Measurements from ENCODE around the gene ZNF215.
"Not testable (repeated sequence)": the region's sequence is repeated elsewhere in the genome, so short reads cannot be mapped to it uniquely, and the experiment has no call there.

ZNF215 gene

GRCh38 chr11:6926208-6927029 is at the start of gene ZNF215:
TSS of gene ZNF215 (plus strand) at chr11:6926426. CDS start at chr11:6932273, 5,847 bp downstream.
- no peak for DNase-seq (ENCODE audit: low read depth)

- DNase-seq (ENCODE audit: low read depth), result no peak
Observed at GRCh38 chr11:6876914-6877313, 49.3 kb upstream of the ZNF215 start.

DNA sequence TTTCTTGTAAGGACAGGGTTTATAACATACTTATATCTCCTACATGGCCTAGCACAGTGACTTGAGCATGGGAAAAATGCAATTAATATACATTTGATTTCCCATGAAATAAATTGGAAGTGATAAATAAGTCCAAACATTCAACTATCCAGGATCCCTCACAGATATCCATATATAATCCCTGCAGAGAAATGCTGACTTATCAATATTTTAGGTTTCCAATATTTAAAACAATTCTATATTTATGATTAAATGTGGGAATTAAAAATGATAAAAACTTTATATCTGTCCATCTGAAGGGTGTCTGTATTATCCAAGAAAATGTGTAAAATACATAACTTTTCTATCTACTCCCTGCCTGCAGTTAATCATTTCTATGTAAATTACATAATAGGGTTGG is 43.5 kb upstream of the ZNF215 start:
- DNase-seq (ENCODE audit: low read depth), result no peak

GRCh38 chr11:6887711-6888110 is 38.5 kb upstream of the ZNF215 start:
- not testable (repeated sequence) for DNase-seq (ENCODE audit: low read depth)

- no peak for DNase-seq (ENCODE audit: low read depth)
Observed at GRCh38 chr11:6888830-6889229, 37.4 kb upstream of the ZNF215 start.

DNA sequence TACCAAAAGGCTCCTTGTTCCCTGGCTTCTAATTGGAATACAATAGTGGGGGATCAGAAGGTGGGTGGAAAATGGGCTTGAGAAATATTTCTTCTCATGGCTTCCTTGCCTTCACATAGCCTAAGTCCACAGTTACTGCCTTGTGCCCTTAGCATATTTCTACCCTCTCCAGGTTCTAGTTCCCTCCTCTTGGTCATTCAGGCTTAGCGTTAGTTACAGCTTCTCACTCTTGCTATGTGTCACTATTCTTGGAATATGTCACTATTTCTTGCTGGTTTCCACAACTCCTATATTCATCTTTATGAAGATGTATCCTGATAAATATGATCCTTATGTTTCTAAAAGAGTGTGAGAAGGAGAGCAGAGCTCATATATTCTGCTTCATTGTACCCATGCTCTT is 36.4 kb upstream of the ZNF215 start:
- DNase-seq (ENCODE audit: low read depth), result no peak

DNA sequence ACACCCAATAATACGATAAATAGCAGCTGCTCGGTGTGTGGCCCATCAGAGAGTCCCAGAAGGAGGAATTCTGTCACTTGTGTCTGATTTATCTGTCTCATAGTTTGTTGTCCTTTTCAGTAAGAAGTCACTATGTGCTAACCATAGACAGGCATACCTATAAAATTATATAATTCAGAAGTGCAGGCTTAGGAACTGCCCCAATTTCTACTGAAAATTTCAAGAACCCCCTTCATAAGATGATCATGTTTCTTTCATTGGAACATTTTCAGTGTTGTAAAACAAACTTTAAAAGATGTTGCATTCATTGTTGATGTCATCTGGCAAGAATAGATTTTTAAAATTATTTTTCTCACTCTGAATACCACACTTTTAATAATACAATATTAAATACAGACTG is 33.8 kb upstream of the ZNF215 start, which contains the start of gene OR2D2:
Gene OR2D2, minus strand, starts transcription at position 101 of the 400 bp plus-strand sequence. Its CDS starts 0 bp downstream, at position 101.
- DNase-seq (ENCODE audit: low read depth), result no peak

GRCh38 chr11:6894097-6894496 is 32.1 kb upstream of the ZNF215 start:
- DNase-seq (ENCODE audit: low read depth), result no peak

DNA sequence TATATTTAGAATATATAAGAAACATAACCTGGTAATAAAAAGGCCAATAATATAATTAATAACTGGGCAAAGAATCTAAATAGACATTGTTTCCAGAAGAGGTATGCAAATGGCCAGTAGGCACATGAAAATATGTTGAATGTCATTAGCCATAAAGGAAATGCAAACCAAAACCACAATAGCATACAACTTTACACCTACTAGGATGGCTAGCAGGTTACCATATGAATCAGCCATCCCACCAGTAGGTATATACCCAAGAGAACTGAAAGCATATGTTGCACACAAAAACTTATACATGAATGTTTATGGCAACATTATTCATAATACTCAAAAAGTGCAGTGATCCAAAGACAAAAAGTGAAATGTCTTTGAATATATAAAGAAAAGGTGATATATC is 31.2 kb upstream of the ZNF215 start:
- no peak for DNase-seq (ENCODE audit: low read depth)

DNA sequence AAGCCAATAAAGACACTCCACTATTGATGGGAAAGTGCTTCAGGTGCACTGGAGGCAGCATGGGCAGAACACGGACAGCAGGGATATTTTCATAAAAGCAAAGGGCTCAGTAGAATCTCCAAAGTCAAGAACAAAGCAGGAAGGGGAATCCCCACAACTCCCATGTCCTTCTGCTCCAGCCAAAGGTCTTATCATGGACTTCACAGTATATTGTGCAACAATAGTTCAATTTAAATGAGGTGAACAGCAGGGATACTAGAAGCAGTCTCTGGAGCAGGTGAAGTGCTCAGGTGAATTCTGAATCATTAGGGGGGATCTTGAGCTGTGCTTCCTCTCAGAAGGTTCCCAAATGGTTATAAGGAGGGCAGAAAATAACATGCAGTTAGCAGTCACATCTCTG is 27.3 kb upstream of the ZNF215 start:
- DNase-seq (ENCODE audit: low read depth), result no peak

- DNase-seq (ENCODE audit: low read depth), result no peak
Observed at GRCh38 chr11:6900327-6900999, 25.8 kb upstream of the ZNF215 start.

DNA sequence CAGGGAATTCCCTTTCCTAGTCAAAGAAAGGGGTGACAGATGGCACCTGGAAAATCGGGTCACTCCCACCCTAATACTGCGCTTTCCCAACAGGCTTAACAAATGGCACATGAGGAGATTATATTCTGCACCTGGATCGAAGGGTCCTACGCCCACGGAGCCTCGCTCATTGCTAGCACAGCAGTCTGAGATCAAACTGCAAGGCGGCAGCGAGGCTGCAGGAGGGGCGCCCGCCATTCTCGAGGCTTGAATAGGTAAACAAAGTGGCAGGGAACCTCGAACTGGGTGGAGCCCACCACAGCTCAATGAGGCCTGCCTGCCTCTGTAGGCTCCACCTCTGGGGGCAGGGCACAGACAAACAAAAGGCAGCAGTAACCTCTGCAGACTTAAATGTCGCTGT is 21.4 kb upstream of the ZNF215 start:
- not testable (repeated sequence) for DNase-seq (ENCODE audit: low read depth)

- no peak for DNase-seq (ENCODE audit: low read depth)
Observed at GRCh38 chr11:6911378-6911777, 14.8 kb upstream of the ZNF215 start.

DNA sequence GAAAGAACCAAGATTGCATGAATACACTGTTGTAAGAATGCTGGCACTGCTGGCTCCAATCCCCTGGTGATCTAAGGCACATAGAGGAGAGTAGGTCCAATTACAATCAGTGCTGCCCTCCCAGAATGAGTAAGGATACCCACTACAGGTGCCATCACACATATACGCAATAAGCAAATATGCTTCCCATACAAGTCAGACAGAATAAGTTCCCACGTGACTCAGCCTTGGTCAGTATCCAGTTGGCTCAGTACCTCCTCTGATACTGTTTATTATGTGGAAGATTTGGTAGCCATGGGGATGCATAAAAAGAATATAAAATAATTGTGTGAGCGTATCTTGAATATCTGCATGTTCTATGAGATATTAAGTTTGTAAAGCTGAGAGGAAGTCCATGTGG is 14.3 kb upstream of the ZNF215 start:
- DNase-seq (ENCODE audit: low read depth), result no peak

- no peak for DNase-seq (ENCODE audit: low read depth)
Observed at GRCh38 chr11:6919698-6920097, 6.5 kb upstream of the ZNF215 start.

GRCh38 chr11:6920702-6921101 is 5.5 kb upstream of the ZNF215 start, which contains the start of gene OR2D3:
TSS of gene OR2D3 (plus strand) at chr11:6921002. CDS start at chr11:6921002, 0 bp downstream.
- no peak for DNase-seq (ENCODE audit: low read depth)

DNA sequence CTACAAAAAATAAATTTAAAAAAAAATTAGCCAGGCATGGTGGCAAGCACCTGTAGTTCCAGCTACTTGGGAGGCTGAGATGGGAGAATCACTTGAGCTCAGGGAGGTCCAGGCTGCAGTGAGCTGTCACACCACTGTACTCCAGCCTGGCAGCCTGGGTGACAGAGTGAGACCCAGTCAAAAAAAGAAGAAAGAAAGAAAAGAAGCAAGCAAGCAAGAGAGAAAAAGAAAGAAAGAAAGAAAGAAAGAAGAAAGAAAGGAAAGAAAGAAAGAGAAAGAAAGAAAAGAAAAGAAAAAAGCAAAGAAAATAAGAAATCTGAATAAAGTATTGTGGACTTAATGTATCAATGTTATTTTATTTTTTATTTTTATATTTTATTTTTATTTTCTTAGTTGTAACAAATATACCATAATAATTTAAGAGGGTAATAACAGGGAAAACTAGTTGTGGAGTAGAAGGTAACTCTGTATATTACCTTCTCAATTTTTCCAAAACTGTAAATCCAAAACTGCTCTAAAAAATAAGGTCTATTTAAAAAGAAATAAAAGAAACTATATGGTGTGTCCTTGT is 1.1 kb upstream of the ZNF215 start:
- DNase-seq (ENCODE audit: low read depth), result no peak

DNA sequence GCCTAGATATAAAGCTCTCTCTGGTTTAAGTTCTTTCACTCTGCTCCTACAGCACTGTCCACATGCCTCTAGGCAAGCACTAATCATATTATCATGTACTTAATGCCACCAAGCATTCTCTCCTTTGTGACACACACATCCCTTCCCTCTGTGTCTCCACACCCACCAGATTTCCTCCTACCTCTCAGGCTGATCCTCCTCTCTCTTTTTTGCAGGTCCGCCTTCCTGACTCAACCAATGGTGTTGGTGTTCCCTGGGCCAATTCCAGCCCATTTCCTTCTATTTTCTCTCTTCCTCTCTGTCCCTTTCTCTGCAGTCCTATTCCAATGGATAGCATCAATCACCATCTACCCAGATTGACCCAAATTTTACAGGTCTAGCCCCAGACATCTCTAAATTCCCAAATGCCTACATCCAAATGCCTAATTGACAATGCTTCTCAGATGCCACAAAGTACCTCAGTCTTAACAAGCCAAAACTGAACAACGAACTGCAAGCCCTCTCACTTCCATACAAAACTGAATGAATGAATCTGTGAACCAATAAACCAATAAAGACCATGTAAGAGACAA is 504 bp upstream of the ZNF215 start:
- DNase-seq (ENCODE audit: low read depth), result no peak

DNA sequence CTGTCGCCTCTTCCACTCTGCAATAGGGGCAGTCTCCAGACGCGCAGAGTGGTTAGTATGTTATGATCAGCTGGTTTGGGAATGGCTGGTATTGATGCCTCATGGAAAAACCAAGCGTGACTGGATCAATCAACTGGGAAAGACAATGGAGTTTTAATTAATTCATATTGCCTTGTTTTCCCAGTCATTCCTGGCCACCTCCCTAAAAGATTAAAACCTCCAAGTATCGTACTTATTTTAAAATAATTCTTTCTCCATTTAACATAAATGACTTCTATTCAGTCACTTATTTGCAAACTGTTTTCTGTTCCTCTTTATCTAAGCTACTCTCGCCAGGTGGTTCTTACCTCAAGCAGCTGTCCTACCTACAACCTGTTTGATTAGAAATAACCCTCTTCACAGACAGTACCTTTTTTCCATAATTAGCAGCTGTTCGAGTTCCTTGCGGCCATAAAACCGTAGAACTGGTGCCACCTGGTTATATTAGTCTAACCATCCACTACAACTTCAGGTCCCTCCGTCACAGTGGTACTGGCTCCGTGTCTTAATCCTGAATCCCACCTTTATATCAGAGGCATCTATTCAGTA is 898 bp downstream of the ZNF215 start:
- DNase-seq (ENCODE audit: low read depth), result no peak

- DNase-seq (ENCODE audit: low read depth), result no peak
Observed at GRCh38 chr11:6928916-6929315, 2.7 kb downstream of the ZNF215 start.

GRCh38 chr11:6931146-6931713 is 5.0 kb downstream of the ZNF215 start:
- DNase-seq (ENCODE audit: low read depth), result no peak

DNA sequence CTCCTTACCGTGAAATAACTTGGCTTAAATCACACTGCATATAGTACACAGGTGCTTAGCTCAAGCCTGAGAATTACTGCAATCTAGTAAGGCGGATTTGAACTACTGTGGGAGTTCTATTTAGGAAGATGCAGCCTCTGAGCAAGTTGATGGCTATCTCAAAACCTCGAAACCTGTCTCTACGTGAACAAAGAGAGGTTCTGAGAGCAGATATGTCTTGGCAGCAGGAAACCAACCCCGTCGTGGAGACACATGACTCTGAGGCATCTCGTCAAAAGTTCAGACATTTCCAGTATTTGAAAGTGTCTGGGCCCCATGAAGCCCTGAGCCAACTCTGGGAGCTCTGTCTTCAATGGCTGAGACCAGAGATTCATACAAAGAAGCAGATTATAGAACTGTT is 5.9 kb downstream of the ZNF215 start:
- DNase-seq (ENCODE audit: low read depth), result no peak
